Loucy (cell line): ENCODE results near the gene PI16.

Experiments used
- CTCF ChIP-seq: fragments of 200-600 bp; sonication (generic); conservative IDR thresholded peaks from 2 replicates; pipeline ENCODE4 v1.5.1; 2014; ENCODE audit warnings: mild to moderate bottlenecking, antibody characterized with exemption, low read length
- EZH2phosphoT487 ChIP-seq: fragments of 200-600 bp; IDR thresholded peaks from 2 replicates; pipeline ENCODE4 v1.6.1; 2018; ENCODE audit warnings: antibody characterized with exemption, mild to moderate bottlenecking, moderate library complexity, borderline replicate concordance

- TF ChIP-seq CTCF (no peak), EZH2phosphoT487 (no peak)
Observed at GRCh38 chr6:36964349-36964748, 9.8 kb downstream of the PI16 start.
